K562 (cell line): ENCODE measurements around the gene METTL8. TPM values are rescaled to one million over a fixed set of nuclear protein-coding genes. Genes with fewer than 3 reads are reported as not detected.
A peak's percentile ranks its signal among the peaks of the same experiment; 100 is the strongest.

Experiments used
- E4F1 ChIP-seq: fragments of 250-450 bp; sonication (Bioruptor Pico); IDR thresholded peaks from 2 replicates; pipeline ENCODE4 v1.5.0; 2021; ENCODE audit warnings: mild to moderate bottlenecking, borderline replicate concordance
- HIVEP1 ChIP-seq: fragments of 250-450 bp; sonication (Bioruptor Pico); IDR thresholded peaks from 2 replicates; pipeline ENCODE4 v1.4.0; 2020; ENCODE audit warnings: mild to moderate bottlenecking
- ID3 ChIP-seq, 2 experiments: fragments of 250-450 bp in 1 of 2; fragments of 450-650 bp in 1 of 2; sonication (Bioruptor Pico) in 1 of 2; IDR thresholded peaks; 2 replicates each; pipeline versions ENCODE4 v1.6.1 to v1.8.0; 2016 to 2021; ENCODE audit warnings: mild to moderate bottlenecking in 2 of 2, moderate library complexity in 2 of 2, missing compliant biosample characterization in 1 of 2, missing genetic modification characterization in 1 of 2
- MXD1 ChIP-seq: fragments of 250-450 bp; sonication (Bioruptor Pico); IDR thresholded peaks from 2 replicates; pipeline ENCODE4 v1.8.0; 2021; ENCODE audit warnings: borderline replicate concordance, mild to moderate bottlenecking, moderate library complexity; ENCODE audit not compliant: poor library complexity, severe bottlenecking
- POU5F1 ChIP-seq: fragments of 150-350 bp; IDR thresholded peaks from 2 replicates; pipeline ENCODE4 v1.6.1; 2014; ENCODE audit warnings: borderline replicate concordance, low read length, low read depth, mild to moderate bottlenecking; ENCODE audit not compliant: partially characterized antibody
- PTTG1 ChIP-seq: fragments of 450-650 bp; IDR thresholded peaks from 2 replicates; pipeline ENCODE4 v1.6.1; 2016; ENCODE audit warnings: low read depth, mild to moderate bottlenecking, missing genetic modification characterization, missing compliant biosample characterization
- TFAP4 ChIP-seq: sonication (generic); formaldehyde crosslinking; IDR thresholded peaks from 2 replicates; pipeline ENCODE4 v1.8.0; 2022; ENCODE audit warnings: missing genetic modification reagents, mild to moderate bottlenecking, moderate library complexity, borderline replicate concordance
- TRIM24 ChIP-seq, 2 experiments: fragments of 450-650 bp; IDR thresholded peaks; 2 replicates each; pipeline ENCODE4 v1.6.1; 2016
- U2AF2 ChIP-seq: fragments of 200-400 bp; formaldehyde crosslinking; optimal IDR thresholded peaks from 2 replicates; pipeline ENCODE3; 2017; ENCODE audit warnings: low read depth, mild to moderate bottlenecking, low read length
- USF1 ChIP-seq: sonication (generic); formaldehyde crosslinking; IDR thresholded peaks from 2 replicates; pipeline ENCODE4 v1.9.0; 2022; ENCODE audit warnings: mild to moderate bottlenecking, missing genetic modification reagents
- ZBTB2 ChIP-seq: fragments of 450-650 bp; IDR thresholded peaks from 2 replicates; pipeline ENCODE4 v1.6.1; 2016; ENCODE audit warnings: antibody characterized with exemption
- ZBTB34 ChIP-seq: fragments of 250-450 bp; sonication (Bioruptor Pico); IDR thresholded peaks from 2 replicates; pipeline ENCODE4 v1.8.0; 2021; ENCODE audit warnings: mild to moderate bottlenecking, moderate library complexity
- ZNF232 ChIP-seq: sonication (generic); formaldehyde crosslinking; IDR thresholded peaks from 2 replicates; pipeline ENCODE4 v1.8.0; 2022; ENCODE audit warnings: mild to moderate bottlenecking, missing genetic modification reagents
- ZNF263 ChIP-seq: sonication (generic); formaldehyde crosslinking; IDR thresholded peaks from 2 replicates; pipeline ENCODE4 v1.8.0; 2022; ENCODE audit warnings: mild to moderate bottlenecking, missing genetic modification reagents, borderline replicate concordance
- ZNF780A ChIP-seq: fragments of 250-450 bp; sonication (Bioruptor Pico); IDR thresholded peaks from 2 replicates; pipeline ENCODE4 v1.5.0; 2021; ENCODE audit warnings: mild to moderate bottlenecking
- polyA plus RNA-seq, 8 experiments: library from polyadenylated mRNA; depleted of rRNA in 4 of 8; stranded (reverse) in 5 of 8; unstranded in 3 of 8; fragments of >200 nt; fragmentation: Nextera tagmentation in 2 of 8; fragmentation: Illumina TruSeq in 1 of 8; extraction: Ambion mirVana in 2 of 8; extraction: Trizol in 1 of 8; gene quantifications; 2 replicates each; pipeline versions ENCODE4 v1.2.1 to v1.2.3, GENCODE V29; 2011 to 2014; ENCODE audit warnings: inconsistent platforms in 1 of 8, missing spikeins in 1 of 8
- total RNA-seq, 7 experiments: library from RNA; depleted of rRNA in 6 of 7; stranded (reverse); fragments of >200 nt in 6 of 7; fragmentation: Illumina TruSeq in 2 of 7; extraction: Trizol in 2 of 7; gene quantifications; 2 replicates each; pipeline versions ENCODE4 v1.2.1 to v1.2.3, GENCODE V29; 2011 to 2021; ENCODE audit warnings: low replicate concordance in 1 of 7

Gene METTL8
- total and polyA plus RNA-seq, 9 of the 15 experiments (the other 6 are each of a cell fraction or from before 2014, with no cell fraction given) = 12.9 to 52.6 (median 33.7) TPM

- TF ChIP-seq ZBTB34 (no peak), E4F1 (peak; percentile 52; the same call in 1 of the 2 replicates), USF1 (CRISPR knock-in tag) (0 out of 2 replicates have a peak, but pooled peaks have one; percentile 53), TRIM24 (IDR thresholded peaks at IDR 0.05) (0 out of 4 replicates have a peak, but pooled peaks of 1 of the 2 experiments have one; percentile 8), MXD1 (CRISPR knock-in tag) (peak; percentile 8), U2AF2 (no peak), ID3 (CRISPR knock-in tag; IDR thresholded peaks at IDR 0.05) (no peak), ID3 (tag; IDR thresholded peaks at IDR 0.05) (peak; percentile 88), ZNF263 (CRISPR knock-in tag) (peak; percentile 76), TFAP4 (CRISPR knock-in tag) (peak; percentile 93), PTTG1 (tag) (no peak), ZNF232 (CRISPR knock-in tag) (peak; percentile 76; the same call in 1 of the 2 replicates), HIVEP1 (no peak), ZNF780A (no peak), POU5F1 (peak; percentile 8), ZBTB2 (0 out of 2 replicates have a peak, but pooled peaks have one; percentile 11)
Measured at GRCh38 chr2:171434013-171434989, 511 bp upstream of the METTL8 start, which contains the start of gene DCAF17 (continued).
